HEK293 (cell line): ENCODE measurements around the gene TXNRD3.

Experiments
- CTCF ChIA-PET: fragments of 350-600 bp; formaldehyde crosslinking; extraction: SDS; loops from one replicate; lab custom pipeline; 2021; ENCODE audit warnings: antibody characterized with exemption; lab: Yijun Ruan, JAX
- POLR2A ChIA-PET: fragments of 300-600 bp; formaldehyde crosslinking; extraction: SDS; loops from one replicate; lab custom pipeline; 2020; ENCODE audit warnings: antibody characterized with exemption, inconsistent platforms; lab: Yijun Ruan, JAX
- H3K27ac ChIP-seq: fragments of 200-500 bp; sonication (Bioruptor generic); 2 replicates; pipeline ENCODE4 v1.5.1; 2014; ENCODE audit warnings: low read depth, low read length, control low read depth, inconsistent platforms; ENCODE audit errors: extremely low read depth
- H3K36me3 ChIP-seq, 2 experiments: fragments of 200-500 bp in 1 of 2; sonication (Bioruptor generic) in 1 of 2; 1 replicate in 1 of 2; 2 replicates in 1 of 2; pipeline ENCODE4 v1.5.1; 2014 to 2017; ENCODE audit warnings: inconsistent platforms in 2 of 2, low read length in 2 of 2; ENCODE audit not compliant: control insufficient read depth in 2 of 2, insufficient read depth in 1 of 2
- H3K4me1 ChIP-seq: fragments of 200-500 bp; sonication (Bioruptor generic); 2 replicates; pipeline ENCODE4 v1.5.1; 2014; ENCODE audit warnings: mild to moderate bottlenecking, low read length, inconsistent platforms; ENCODE audit not compliant: control insufficient read depth, insufficient read depth
- H3K4me3 ChIP-seq: 2 replicates; pipeline ENCODE4 v1.5.1; 2011; ENCODE audit warnings: low read depth, mild to moderate bottlenecking, control low read depth, low read length, moderate library complexity
- H3K9me3 ChIP-seq: fragments of 200-500 bp; sonication (Bioruptor generic); 2 replicates; pipeline ENCODE4 v1.5.1; 2014; ENCODE audit warnings: low read depth, low read length, inconsistent platforms; ENCODE audit not compliant: control insufficient read depth, insufficient read depth
- BCL11A ChIP-seq: fragments of 450-650 bp; formaldehyde crosslinking; IDR thresholded peaks from 2 replicates; pipeline ENCODE4 v1.5.1; 2016; ENCODE audit warnings: low read depth, missing biosample characterization, missing genetic modification characterization
- GLI2 ChIP-seq: fragments of 450-650 bp; formaldehyde crosslinking; IDR thresholded peaks from 2 replicates; pipeline ENCODE4; 2017; ENCODE audit warnings: missing biosample characterization, missing genetic modification characterization, low read depth, borderline replicate concordance
- KLF8 ChIP-seq: fragments of 450-650 bp; formaldehyde crosslinking; IDR thresholded peaks from 2 replicates; pipeline ENCODE4 v1.5.1; 2016; ENCODE audit warnings: missing biosample characterization, missing genetic modification characterization
- MYNN ChIP-seq: fragments of 450-650 bp; formaldehyde crosslinking; IDR thresholded peaks from 2 replicates; pipeline ENCODE4 v1.5.1; 2016; ENCODE audit warnings: missing biosample characterization, missing genetic modification characterization, borderline replicate concordance
- PRDM2 ChIP-seq: fragments of 450-650 bp; formaldehyde crosslinking; IDR thresholded peaks from 2 replicates; pipeline ENCODE4 v1.5.1; 2016; ENCODE audit warnings: missing biosample characterization, missing genetic modification characterization, borderline replicate concordance
- SETDB1 ChIP-seq: IDR thresholded peaks from one replicate; pipeline ENCODE4 v1.6.1; 2017; ENCODE audit warnings: mild to moderate bottlenecking, low read length, moderate library complexity, mixed read lengths; ENCODE audit not compliant: insufficient read length
- ZNF146 ChIP-seq: fragments of 450-650 bp; formaldehyde crosslinking; IDR thresholded peaks from 2 replicates; pipeline ENCODE4 v1.5.1; 2016; ENCODE audit warnings: missing biosample characterization, missing genetic modification characterization
- ZNF148 ChIP-seq: fragments of 450-650 bp; formaldehyde crosslinking; IDR thresholded peaks from 2 replicates; pipeline ENCODE4 v1.5.0; 2017; ENCODE audit warnings: missing biosample characterization, missing genetic modification characterization, borderline replicate concordance
- ZNF2 ChIP-seq: fragments of 450-650 bp; formaldehyde crosslinking; IDR thresholded peaks from 2 replicates; pipeline ENCODE4 v1.5.1; 2016; ENCODE audit warnings: missing biosample characterization, missing genetic modification characterization
- ZNF221 ChIP-seq: fragments of 450-650 bp; formaldehyde crosslinking; IDR thresholded peaks from 2 replicates; pipeline ENCODE4 v1.5.1; 2017; ENCODE audit warnings: missing biosample characterization, missing genetic modification characterization, borderline replicate concordance
- ZNF223 ChIP-seq: fragments of 450-650 bp; formaldehyde crosslinking; IDR thresholded peaks from 2 replicates; pipeline ENCODE4 v1.5.1; 2016; ENCODE audit warnings: missing biosample characterization, missing genetic modification characterization
- ZNF248 ChIP-seq: fragments of 450-650 bp; formaldehyde crosslinking; IDR thresholded peaks from 2 replicates; pipeline ENCODE4 v1.5.1; 2017; ENCODE audit warnings: missing biosample characterization, missing genetic modification characterization
- ZNF280C ChIP-seq: fragments of 450-650 bp; formaldehyde crosslinking; IDR thresholded peaks from 2 replicates; pipeline ENCODE4 v1.5.1; 2016; ENCODE audit warnings: missing biosample characterization, missing genetic modification characterization
- ZNF366 ChIP-seq: fragments of 450-650 bp; formaldehyde crosslinking; conservative IDR thresholded peaks from 2 replicates; pipeline ENCODE4 v1.5.1; 2016; ENCODE audit warnings: missing biosample characterization, missing genetic modification characterization
- ZNF501 ChIP-seq: fragments of 450-650 bp; formaldehyde crosslinking; IDR thresholded peaks from 2 replicates; pipeline ENCODE4 v1.5.1; 2016; ENCODE audit warnings: missing biosample characterization, missing genetic modification characterization
- ZNF596 ChIP-seq: fragments of 450-650 bp; IDR thresholded peaks from 2 replicates; pipeline ENCODE4 v1.5.0; 2018; ENCODE audit warnings: missing biosample characterization, mild to moderate bottlenecking, missing genetic modification characterization, moderate library complexity
- ZNF623 ChIP-seq: fragments of 450-650 bp; formaldehyde crosslinking; IDR thresholded peaks from 2 replicates; pipeline ENCODE4 v1.5.1; 2016; ENCODE audit warnings: missing biosample characterization, missing genetic modification characterization
- ZNF664 ChIP-seq: fragments of 450-650 bp; formaldehyde crosslinking; IDR thresholded peaks from 2 replicates; pipeline ENCODE4 v1.5.1; 2016; ENCODE audit warnings: missing biosample characterization, missing genetic modification characterization
- ZNF677 ChIP-seq: fragments of 450-650 bp; IDR thresholded peaks from 2 replicates; pipeline ENCODE4 v1.5.0; 2018; ENCODE audit warnings: missing biosample characterization, mild to moderate bottlenecking, missing genetic modification characterization, moderate library complexity
- ZNF747 ChIP-seq: fragments of 450-650 bp; formaldehyde crosslinking; IDR thresholded peaks from 2 replicates; pipeline ENCODE4 v1.5.1; 2016; ENCODE audit warnings: missing biosample characterization, missing genetic modification characterization
- ZNF776 ChIP-seq: fragments of 450-650 bp; formaldehyde crosslinking; IDR thresholded peaks from 2 replicates; pipeline ENCODE4 v1.5.0; 2017; ENCODE audit warnings: missing biosample characterization, missing genetic modification characterization, borderline replicate concordance
- ZSCAN16 ChIP-seq: fragments of 450-650 bp; formaldehyde crosslinking; IDR thresholded peaks from 2 replicates; pipeline ENCODE4 v1.5.1; 2016; ENCODE audit warnings: missing biosample characterization, missing genetic modification characterization
- ZSCAN4 ChIP-seq: fragments of 450-650 bp; formaldehyde crosslinking; IDR thresholded peaks from 2 replicates; pipeline ENCODE4 v1.5.1; 2017; ENCODE audit warnings: missing biosample characterization, missing genetic modification characterization

TXNRD3 gene

GRCh38 chr3:126636436-126636835 lies 18.5 kb downstream of the TXNRD3 start (continued):
- TF ChIP-seq ZNF221 (tag by site-specific recombination) (no peak), ZNF2 (tag by site-specific recombination) (no peak), ZNF146 (no peak), ZSCAN4 (tag by site-specific recombination) (no peak), BCL11A (no peak)

- Histone ChIP-seq H3K9me3 (no peaks in the 10 kb centered on the region), H3K27ac (no peak overlapping the region), H3K4me1 (no peaks in the 10 kb centered on the region)
- POLR2A ChIA-PET = no interaction called here
- TF ChIP-seq ZNF747 (tag by site-specific recombination) (no peak), ZNF677 (tag by site-specific recombination) (no peak), ZNF501 (no peak), ZNF248 (tag by site-specific recombination) (no peak), SETDB1 (no peak), ZNF366 (no peak), KLF8 (no peak), ZNF664 (tag by site-specific recombination) (no peak), ZNF223 (tag by site-specific recombination) (no peak), ZNF596 (tag by site-specific recombination) (no peak), MYNN (no peak), ZNF280C (tag by site-specific recombination) (no peak), ZNF623 (tag by site-specific recombination) (no peak), ZSCAN16 (tag by site-specific recombination) (no peak), GLI2 (tag by site-specific recombination) (no peak), PRDM2 (no peak), ZNF776 (tag by site-specific recombination) (no peak), ZNF148 (no peak)
- TF ChIP-seq, all 188 proteins: peak for 0
- Histone ChIP-seq H3K4me3 (no peak overlapping the region), H3K36me3 (peaks cover 6 to 61% of the 10 kb centered on the region in 2 experiments; a peak in 2 of 3 replicates)
- CTCF ChIA-PET = no interaction called here
Observed at GRCh38 chr3:126634803-126635202, 20.1 kb downstream of the TXNRD3 start.
